NCI-H2029 treated with DMSO at 0.1 percent for 48 hours (cell line): Measurements from ENCODE around the gene MN1.
"Not testable (repeated sequence)": the region's sequence is repeated elsewhere in the genome, so short reads cannot be mapped to it uniquely, and the experiment has no call there.

Experiments used
- DNase-seq: peaks from one replicate; lab custom pipeline; 2025; lab: John Stamatoyannopoulos, UW

Gene MN1

DNA sequence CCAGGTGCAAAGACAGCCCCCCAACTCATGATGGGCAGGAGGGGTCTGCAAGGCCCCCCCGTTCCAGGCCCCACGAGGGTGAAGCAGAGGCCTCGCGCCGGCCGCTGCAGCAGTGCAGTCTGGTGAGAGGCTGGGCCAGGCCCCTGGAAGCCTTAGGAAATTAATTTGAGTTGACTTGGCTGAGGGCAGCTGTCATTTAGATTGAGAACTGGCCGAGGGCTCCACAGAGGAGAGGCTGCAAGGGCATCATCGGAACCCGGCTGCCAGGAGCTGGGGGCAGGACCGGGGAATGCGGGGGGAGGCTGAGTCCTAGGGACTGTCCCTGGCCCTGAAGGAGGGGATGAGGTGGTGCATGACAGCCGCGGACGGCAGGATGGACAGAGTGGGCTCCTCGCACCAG is 39.9 kb downstream of the MN1 start:
- DNase-seq: no peak

DNA sequence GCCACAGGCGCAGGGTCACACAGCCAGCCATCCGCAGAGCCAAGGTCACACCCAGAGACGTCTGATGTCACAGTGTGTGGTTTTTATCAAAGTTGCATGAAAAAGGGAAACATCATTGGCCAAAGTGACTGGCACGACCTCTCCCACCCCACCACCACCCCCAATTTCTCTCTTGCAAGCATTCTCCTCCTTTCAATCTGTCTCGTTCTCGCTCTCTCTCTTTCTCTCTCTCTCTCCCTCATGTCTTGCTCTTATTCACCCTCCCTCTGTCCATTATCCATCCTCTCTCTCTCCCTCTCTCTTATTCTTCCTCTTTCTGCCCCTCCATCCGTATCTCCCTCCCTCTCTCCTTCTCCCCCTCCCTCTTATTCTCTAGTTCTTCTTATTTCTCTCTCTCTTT is 40.6 kb downstream of the MN1 start:
- DNase-seq: no peak

DNA sequence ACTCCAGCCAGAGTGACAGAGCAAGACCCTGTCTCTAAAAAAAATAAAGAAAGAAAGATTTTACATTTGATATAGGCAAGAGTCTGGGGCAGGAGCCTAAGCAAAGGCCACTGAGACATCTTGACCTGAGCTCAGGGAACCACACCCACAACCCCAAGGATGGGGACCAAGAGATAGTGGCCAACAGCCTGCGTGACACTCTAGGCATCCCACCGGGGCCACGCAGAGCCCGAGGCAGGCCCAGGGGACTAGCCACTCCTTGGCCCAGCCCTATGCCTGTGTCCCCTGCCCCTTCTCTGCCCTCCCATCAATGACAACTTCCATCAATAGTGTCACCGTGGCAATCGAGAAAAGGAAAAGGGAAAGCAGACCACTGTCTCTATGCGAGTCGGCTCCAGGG is 41.1 kb downstream of the MN1 start:
- no peak for DNase-seq

DNA sequence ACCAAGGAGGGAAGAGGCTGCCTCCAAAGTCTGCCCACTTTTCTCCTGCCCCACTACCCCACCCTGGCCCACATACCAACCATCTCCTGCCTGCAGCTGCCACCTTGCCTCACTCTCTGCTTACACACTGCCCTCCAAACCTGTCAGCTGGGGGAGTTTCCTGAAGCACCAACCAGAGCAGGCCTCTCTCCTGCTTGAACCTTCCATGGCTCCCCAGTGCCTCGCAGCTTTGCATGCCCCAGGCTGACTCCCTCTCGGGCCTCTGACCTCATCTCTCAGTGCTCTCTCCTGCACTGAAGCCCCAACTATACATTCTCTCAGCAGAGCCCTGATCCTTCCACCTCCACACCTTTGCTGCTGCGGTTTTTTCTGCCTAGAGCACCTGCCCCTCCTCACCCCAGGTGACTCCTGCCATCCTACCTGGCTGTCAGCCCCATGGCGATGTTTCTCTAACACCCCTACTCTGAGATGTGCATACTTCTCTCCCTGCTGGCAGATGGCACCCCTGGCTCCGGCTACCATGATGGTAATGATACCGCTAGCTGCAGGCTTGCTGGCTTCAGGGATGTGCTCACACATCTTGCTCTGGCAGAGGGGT is 43.5 kb downstream of the MN1 start:
- DNase-seq: no peak

DNA sequence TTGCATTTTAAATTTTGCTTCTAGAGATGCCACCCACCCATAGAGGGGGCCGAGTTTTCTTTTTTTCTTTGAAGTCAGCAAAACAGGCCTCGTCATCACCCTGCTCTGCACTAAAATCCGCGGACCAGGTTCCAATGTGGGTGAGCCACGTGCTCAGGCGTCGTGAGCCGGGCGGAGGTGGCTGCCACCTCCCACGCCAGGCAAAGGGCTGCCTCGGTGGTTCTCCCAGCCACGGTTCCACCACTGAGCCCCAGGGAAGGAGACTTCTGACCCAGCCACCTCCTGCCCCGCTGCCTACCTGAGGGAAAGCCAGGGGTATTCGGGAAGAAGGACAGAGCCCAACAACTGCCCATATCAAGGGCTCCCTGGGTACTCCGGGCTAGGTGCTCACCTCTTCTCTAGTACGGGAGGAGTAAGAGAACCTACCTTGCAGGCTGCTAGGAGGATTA is 45.3 kb downstream of the MN1 start:
- DNase-seq: no peak

DNA sequence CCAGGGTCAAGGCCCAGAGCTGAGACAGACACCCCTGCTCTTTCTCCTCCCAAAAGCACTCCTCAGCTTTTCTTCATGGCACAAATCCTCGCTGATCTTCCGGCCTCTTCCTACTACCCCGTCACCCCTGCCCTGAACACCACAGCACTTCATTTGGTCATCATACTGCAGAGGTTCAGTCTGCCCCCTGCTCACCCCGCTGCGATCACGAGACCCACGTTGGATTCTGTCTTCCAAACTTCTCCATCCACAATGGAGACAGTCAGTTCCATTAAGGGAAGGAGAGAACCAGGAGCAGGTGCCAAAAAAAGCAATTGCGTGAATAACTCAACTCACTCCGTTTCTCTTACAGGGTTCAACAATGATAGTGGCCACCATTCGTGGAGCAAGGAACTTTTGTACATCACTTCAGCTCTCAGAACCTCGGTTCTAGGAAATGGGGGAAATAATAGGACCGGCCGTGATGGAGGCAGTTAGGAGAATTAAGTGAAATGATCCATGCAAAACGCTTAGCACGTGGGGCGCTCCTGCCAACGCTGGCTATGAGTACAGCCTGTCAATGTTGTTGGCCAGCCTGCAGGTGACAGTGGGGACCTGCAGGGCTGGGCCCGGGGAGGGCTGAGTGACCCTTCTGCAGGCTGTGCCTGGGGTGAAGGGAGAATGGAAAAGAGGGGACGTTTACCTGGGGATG is 45.9 kb downstream of the MN1 start:
- no peak for DNase-seq

DNA sequence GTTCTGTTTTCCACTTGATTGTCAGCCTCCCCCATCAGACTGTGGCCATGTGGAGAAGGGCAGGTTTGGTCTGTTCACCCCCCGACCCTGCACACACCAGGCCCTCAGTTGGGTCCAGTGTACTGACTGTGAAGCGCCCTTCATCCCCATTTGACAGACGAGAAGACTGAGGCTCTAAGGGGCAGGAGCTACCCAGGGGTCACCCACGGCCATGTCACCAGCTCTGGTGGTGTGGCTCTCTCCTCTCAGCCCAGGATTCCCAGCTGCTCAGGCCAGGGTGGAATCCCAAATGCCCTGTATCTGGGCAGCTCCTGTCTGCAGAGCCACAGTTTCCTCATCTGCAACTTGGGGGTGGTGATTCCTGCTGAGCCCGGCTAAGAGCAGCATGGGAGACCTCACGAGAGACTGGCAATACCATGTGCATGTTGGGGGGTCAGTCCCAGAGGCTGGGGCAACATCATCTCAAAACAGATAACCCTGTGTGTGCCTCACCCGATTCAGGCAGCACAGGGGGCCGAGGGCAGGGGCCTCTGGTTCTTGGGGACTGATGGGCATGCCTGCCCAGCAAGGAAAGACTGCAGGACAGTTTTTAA is 46.6 kb downstream of the MN1 start:
- DNase-seq: no peak

DNA sequence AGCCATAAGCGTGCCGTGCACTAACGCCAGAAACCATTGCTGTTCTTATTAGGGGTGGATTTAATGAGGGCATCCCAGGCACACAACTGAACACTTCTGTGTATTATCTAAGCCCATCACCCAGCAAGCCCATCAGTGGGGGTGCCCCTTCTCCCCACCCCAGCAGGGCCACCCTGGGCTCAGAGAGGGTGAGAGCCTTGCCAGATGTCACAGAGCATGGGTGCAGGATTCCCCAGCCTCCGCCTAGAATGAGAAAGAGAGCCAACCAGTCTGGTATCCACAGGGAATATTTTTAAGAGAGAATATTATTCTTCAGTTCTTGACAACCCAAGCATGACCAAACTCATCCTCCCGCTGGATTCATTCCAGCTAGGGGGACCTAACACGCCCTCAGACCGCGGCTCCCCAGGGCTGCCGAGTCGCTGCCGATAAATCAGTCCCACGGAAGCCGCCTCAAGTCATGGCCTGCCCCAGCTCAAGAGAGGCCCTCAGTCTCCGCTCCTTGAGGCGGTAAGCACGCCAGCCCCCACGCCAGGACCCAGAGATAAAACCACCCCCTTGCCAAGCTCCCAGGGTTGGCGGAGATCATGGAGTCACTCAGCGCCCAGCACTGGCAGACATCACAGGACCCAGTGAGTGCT is 47.2 kb downstream of the MN1 start:
- DNase-seq: no peak

DNA sequence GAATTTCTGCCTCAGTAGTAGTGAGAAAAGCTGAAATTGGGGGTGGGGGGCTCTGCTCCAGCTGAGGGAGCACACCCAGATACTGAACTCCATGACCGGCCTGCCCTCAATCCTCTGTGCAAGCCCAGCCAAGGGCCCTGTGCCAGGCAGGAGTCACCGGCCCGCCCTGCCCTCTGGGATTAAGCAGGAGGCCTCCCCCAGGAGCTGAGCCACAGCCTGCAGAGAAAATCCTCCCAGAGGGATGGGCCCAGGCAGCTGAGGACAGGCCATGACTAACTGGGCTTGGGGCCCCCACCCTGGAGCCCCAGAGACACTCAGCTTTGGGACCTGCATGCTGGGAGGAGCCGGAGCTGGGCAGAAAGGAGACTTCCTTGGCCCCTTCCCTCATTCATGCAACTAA is 48.8 kb downstream of the MN1 start:
- DNase-seq: no peak

DNA sequence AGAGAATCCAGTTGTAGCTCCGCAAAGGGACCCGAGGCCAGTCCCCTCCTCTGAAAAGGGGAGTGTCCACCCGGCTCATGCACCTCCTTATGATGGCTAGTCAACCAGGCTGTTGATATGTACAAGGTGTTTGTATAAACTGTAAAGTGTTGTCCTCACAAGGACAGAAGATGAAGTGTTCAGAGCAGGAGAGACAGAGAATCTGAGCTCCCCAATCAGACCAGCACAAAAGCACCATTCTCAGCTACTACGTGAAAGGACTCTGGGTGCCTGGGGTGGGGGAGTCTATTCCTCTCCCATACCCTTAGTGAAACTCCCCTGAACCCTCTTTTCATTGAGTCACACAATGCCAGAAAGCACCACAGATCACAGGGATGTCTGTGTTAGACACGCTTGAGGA is 49.4 kb downstream of the MN1 start:
- DNase-seq: no peak

DNA sequence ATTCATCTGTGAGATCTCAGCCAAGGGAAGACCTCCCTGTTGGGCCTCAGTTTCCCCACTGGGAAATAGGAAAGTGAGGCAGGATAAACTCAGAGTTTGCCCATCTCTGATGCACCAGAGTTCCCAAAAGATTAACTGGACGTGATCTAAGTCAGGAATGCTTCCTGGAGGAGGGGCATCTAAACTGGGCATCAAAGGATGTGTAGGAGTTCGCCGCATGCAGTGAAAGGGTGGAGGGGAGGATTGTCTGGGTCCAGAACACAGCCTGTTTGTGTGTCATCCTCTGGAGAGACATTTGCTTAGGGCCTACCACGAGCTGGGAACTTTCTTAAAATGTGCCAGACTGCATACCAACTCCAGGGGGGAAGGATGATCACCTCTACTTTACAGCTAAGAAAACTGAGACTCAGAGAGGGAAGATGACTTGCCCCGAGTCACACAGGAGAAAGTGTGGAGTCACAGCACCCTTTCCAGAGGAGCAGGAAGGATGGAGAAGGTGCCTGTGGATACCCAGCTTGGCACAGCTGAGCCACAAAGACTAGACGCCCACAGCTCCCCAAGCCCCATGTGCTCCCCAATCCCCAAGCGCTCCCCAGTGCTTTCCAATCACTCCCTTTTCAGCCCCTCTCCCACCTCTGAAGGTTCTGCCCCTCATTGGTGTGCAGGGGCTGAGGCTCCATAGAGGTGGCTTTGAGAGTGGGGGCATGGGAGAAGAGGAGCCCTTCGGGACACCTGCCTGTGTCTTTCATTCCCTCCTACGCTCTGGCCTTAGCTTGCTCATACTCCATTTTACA is 50.1 kb downstream of the MN1 start:
- no peak for DNase-seq

DNA sequence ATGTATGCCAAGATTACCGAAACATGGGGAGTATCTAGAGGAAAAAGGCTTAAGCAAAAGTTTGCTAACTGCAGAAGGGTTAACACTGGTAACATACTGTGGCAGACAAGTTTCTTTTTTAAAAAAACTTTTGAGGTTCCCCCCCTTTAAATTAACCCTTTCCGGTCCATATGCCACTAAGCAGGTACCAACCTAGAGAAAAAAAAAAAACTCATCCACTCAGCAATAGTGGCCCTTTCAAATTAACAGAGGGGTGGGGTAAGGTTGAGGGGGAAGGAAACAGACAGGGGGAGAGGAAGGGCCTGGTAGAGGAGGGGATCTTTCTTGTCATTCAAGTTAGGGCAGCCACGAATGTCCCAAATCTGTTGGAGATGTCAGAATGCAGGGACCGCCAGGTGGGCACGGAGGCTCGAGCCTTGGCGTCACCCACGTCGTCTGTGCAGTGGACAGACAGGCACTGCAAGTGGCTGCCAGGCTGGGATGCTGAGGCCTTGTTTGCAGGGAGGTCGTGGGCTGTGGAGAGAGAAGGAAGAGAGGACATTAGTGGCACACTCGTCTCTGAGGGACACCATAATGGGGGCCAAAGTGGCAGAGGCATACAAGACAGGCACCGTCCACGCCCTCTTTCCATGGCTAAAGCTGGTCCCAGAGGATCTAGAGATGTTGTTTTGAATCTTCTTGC is 50.8 kb downstream of the MN1 start:
- DNase-seq: no peak

DNA sequence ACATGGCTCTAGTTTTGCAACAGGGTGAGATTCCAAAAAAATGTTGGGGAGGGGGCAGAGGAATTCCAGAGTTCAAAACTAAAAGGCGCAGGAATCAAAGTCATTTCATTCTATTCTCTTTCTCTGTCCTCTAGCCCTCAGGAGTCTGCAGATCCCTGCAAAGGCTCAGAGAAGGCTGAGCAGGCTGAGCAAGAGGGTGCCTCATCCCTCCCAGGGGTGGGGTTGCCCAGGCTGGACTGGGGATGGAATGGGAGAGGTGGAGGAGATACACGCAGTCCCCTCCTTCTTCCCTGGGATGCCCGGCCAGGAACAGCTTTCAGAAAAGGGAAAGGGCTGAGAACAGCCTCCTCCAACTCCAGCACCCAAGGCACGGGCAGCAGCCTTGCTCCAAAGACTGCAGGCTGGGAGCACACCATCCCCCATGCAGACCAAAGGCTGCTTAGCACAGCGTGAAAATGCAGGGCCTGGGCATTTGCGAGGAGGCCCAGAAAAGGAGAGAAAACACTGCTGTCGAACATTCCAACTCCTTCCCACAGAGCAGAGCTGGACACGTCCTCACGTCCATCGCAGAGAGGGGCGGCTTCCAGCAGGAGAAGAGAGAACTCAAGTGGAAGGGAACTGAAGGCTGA is 51.8 kb downstream of the MN1 start:
- no peak for DNase-seq

DNA sequence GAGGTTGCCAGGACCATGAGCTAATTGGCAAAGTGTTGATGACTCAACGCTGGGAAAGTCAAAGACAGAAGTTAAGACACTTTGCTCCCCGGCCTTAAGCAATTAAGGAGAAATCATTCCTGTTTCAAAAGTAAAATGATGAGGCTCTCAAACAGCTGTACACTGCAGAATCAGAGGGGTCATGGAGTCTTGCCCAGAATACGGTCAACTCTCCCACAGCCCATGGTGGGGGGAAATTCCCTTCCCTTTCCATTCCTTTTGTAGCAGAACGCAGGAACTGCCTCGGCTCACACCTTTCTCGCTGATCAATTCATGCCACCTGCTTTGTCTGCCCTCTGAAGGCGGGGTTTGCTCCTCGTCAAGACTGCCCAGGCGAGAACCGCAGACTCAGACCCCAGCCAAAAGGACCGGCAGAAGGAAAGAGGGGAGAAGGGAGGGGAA is 52.8 kb downstream of the MN1 start:
- no peak for DNase-seq

DNA sequence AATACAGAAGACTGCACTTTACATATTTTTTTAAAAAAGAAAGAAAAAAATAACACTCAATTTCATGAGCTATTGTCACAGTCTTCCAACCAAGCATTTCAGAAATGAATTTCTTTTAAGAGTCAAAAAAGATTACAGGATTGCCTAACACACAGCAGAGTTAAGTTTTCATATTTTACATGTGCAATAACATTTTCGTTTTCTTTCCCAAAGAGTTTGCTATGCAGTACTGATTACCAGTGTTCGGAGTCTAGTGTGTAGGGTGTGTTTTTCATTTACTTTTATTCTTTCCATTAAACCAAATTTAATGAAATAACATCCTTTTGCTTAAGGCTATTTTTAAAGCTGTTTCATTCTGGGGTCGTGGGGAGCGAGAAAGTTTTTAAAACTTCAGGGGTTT is 53.2 kb downstream of the MN1 start:
- no peak for DNase-seq

DNA sequence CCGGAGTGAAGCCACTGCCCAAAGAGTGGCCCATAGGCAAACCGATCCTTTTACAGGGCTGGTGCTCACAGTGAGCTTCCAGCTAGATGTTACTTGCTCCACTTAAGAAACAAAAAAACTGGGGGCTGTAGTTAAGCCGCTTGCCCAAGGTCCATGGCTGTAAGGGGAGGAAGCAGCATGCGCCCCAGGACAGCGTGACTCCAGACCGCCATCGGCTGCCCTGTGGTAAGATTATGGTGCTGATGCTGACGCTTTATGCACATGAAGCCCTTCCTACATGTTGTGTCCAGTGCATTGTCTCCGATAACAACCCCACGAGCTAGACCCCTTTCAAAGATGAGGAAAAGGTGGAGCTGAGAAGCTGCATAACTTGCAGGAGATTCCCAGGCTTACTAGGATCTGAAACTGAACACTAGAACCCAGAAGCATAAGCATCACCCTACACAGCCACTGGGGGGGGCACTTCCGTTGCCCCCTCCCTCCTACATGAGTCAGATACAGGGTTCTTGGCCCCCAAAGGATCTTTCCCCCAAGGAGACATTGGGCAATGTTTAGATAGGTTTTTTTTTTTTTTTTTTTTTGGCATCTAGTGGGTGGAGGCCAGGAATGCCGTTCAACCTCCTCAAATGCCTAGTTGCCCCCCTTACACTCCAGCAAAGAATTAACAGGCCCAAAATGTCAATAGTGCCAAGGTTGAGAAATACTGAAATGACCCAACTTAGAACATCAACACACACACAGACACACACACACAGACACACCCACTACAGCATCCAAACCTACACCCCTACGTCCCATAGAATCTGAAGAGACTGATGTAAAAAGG is 53.9 kb downstream of the MN1 start:
- DNase-seq: no peak

DNA sequence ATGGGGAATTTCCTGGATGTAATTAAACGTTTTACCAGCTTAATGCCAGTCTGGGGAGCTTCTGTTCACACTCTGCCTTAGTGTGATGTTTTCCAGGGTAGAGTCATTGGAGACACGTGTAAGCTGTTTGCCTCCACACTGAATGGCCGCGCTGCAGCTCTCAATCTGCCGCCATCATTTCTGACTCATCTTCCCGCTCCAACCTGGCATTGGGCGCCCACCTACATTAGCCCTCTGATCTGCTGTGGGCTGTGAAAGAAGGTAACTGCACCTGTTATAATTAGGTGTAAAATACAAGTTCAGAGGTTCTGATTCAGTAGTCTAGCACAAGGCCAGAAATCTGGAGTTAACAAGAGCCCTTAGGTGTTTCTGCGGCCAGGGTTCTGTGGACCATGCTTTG is 54.6 kb downstream of the MN1 start:
- DNase-seq: no peak

DNA sequence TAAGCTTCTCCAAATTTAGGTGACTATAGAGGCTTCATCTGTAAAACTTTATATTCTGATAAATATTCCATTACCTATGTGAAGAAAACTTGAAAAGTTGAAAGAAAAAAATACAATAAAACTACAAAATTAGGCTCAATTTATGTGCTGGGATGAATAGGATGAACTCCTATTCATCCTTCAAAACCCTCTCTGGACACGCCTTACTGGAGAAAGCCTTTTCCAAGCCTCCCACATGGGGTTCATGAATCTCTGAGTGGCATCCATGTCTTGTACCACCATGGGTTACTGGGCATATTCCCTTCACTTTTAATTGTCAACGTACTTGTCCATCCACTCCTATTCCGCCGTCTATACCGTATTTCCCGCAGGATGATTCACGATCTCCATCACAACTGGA is 55.7 kb downstream of the MN1 start:
- DNase-seq: no peak

DNA sequence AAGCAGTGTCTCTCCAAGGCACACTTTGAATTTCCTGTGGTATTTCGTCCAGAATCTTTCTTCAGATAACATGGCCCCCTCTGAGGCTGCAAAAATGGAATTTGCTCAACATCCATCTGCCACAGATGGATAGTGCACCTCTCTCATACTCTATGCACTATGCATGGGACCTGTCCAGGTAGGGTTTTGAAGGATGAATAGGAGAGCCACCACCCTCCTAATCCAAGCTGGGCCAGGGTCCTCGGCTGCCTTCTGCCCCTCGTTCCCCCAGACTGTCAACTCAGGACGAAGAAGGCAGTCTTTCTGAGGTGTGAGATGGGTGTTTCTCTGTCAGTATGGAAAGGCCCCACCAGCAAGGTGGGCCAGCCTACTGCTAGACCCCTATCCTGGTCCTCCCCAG is 56.4 kb downstream of the MN1 start:
- no peak for DNase-seq

DNA sequence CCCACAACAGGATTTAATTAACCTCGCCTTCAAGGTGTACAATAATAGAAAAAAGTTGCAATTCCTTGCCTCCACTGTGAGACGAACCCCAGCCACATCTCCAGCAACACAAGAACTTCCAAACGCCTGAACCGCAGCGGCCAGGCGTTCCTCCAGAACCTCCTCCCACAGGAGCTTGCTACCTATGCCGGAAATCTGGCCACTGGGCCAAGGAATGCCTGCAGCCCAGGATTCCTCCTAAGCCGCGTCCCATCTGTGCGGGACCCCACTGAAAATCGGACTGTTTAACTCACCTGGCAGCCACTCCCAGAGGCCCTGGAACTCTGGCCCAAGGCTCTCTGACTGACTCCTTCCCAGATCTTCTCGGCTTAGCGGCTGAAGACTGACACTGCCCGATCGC is 57.5 kb downstream of the MN1 start:
- DNase-seq: not testable (repeated sequence)
